Omental fat pad (tissue), 4 donors: Measurements from ENCODE around the gene ARHGAP1. TPM values are rescaled to one million over a fixed set of nuclear protein-coding genes. Genes with fewer than 3 reads are reported as not detected.
"Not testable (repeated sequence)": the region's sequence is repeated elsewhere in the genome, so short reads cannot be mapped to it uniquely, and the experiment has no call there.

ENCODE experiments used
- ATAC-seq: fragments of 150-250 bp; one replicate; pipeline ENCODE4 v1.9.1; 2016; ENCODE audit warnings: mild to moderate bottlenecking, moderate library complexity; ENCODE audit not compliant: low FRiP score
- DNase-seq: peaks from one replicate; pipeline ENCODE4 v3.0.0-alpha.2; 2019; ENCODE audit warnings: low spot score
- total RNA-seq, 4 donors: library from RNA; depleted of rRNA; stranded (reverse); fragments of >200 nt; gene quantifications; one replicate each; pipeline ENCODE4 v1.1.0, GENCODE V29; 2016
- TF ChIP-seq, protein P1 (sequence below), 3 donors: fragments of 450-650 bp; IDR thresholded peaks; one replicate each; pipeline ENCODE4 v1.5.1; 2016 to 2017; ENCODE audit warnings: antibody characterized with exemption in 3 of 3, mild to moderate bottlenecking in 3 of 3, moderate library complexity in 2 of 3

ARHGAP1 gene
- total RNA-seq, 4 donors from 2014 or later: 34.6 to 69.2 (median 42.6) TPM

DNA sequence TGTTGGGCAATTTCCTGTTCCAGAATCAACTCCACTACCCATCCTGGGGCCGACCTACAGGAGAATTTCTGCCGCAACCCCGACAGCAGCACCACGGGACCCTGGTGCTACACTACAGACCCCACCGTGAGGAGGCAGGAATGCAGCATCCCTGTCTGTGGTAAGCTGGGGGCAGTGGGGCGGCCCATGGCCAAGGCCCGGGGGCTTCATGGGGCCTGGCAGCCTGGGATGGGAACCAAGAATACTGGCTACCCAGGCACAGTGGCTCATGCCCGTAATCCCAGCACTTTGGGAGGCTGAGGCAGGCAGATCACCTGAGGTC lies 22.9 kb upstream of the ARHGAP1 start:
- ATAC-seq: no peak
- DNase-seq: no peak
- TF ChIP-seq, protein P1, sequence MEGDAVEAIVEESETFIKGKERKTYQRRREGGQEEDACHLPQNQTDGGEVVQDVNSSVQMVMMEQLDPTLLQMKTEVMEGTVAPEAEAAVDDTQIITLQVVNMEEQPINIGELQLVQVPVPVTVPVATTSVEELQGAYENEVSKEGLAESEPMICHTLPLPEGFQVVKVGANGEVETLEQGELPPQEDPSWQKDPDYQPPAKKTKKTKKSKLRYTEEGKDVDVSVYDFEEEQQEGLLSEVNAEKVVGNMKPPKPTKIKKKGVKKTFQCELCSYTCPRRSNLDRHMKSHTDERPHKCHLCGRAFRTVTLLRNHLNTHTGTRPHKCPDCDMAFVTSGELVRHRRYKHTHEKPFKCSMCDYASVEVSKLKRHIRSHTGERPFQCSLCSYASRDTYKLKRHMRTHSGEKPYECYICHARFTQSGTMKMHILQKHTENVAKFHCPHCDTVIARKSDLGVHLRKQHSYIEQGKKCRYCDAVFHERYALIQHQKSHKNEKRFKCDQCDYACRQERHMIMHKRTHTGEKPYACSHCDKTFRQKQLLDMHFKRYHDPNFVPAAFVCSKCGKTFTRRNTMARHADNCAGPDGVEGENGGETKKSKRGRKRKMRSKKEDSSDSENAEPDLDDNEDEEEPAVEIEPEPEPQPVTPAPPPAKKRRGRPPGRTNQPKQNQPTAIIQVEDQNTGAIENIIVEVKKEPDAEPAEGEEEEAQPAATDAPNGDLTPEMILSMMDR (IDR thresholded peaks at IDR 0.05): no peak

DNA sequence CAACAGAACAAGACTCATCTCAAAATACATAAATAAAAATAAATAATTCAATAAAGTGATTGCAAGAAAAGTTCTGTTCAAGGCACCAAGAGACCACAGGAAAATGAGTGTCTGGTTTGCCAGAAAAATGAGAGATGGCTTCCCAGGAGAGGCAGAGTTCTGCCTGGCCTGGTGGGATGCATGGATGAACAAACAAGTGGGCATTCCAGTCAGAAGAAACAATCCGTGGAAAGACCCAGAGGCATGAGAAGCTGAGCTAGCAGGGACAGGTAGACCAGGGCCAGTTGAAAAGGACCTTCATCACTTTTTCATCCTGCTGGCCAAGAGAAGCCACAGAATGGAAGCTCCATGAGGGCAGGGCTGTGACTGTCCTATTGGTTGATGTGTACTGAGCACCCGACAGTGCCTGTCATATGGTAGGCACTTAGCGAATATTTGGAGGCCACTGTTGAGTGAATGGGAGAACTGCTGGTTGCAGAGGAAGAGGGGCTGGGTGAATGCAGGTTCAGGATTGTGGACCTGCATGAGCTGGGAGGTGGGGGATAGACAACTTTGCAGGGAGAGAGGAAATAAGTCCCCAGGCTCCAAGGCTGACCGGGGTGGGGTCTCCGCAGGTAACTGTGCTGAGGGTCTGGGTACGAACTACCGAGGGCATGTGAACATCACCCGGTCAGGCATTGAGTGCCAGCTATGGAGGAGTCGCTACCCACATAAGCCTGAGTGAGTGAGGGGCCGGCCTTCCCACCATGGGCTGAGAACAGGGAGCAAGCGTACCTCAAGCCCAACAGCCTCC lies 22.3 kb upstream of the ARHGAP1 start:
- TF ChIP-seq, protein P1 (IDR thresholded peaks at IDR 0.05): no peak
- ATAC-seq (no peak), DNase-seq (no peak)

DNA sequence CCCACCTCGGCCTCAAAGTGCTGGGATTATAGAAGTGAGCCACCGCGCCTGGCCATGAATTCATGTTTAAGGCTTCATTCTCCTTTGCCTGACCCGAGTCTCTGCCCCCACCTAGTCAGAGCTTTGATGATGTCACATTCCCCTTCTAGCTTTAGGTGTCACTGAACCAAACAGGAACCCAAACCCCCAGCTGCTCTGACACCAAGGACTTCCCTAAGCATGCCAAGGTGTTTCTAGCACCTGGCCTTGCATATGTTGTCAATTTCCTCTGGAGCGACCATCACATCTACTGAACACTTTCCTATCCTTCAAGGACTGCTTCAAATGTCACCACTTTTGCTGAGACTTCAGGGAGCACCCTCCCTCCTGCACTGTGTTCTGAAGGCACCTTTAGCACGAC lies 20.9 kb upstream of the ARHGAP1 start:
- ATAC-seq: no peak

DNA sequence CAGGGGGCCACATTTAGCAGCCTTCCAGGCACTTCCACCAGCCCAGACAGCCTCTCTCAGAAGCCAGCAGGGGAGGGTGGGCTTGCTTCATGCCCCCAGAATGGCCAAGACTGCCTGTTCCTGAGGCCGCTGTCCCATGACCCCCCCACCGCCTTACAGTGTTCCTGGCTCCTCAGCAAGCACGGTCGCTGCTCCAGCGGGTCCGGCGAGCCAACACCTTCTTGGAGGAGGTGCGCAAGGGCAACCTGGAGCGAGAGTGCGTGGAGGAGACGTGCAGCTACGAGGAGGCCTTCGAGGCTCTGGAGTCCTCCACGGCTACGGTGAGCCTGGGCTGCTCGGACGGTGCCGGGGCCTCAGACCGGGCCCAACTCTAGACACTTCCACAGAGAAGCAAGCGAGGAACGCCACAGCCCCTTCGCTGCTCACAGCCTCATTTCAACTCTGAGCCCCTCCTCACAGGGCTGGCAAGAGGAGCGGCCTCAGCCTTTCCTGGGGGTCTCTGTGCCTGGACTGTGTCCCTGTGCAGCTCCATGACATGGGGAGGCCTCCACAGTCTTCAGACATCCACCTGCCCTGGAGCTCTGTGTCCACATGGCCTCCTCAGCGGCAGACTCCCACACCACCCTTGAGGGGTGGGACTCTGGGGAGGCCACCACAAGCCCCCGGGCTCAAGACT lies 19.3 kb upstream of the ARHGAP1 start:
- TF ChIP-seq, protein P1 (IDR thresholded peaks at IDR 0.05): no peak
- DNase-seq: no peak
- ATAC-seq: no peak

More for the DNA sequence above, 20.9 kb upstream of the ARHGAP1 start:
- TF ChIP-seq, protein P1 (IDR thresholded peaks at IDR 0.05): no peak
- DNase-seq: no peak

DNA sequence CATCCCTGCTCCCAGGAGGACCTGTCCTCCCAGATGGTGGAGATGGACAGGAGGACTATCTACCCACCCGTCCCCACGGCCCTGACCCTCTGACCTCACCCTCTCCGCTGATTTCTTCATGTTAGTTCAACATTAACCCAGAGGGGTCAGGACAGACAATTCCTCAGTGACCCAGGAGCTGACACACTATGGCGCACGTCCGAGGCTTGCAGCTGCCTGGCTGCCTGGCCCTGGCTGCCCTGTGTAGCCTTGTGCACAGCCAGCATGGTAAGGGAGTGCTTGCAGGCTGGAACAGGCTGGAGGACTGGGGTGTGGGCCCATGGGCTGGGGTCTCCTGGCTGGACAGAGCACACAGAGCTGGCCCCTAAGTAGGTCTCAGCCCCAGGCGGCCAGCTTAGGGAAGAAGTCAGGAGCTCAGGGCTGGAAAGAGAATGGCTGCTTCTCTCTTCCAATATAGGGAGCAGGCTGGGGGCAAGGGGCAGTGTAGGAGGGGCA lies 18.7 kb upstream of the ARHGAP1 start, which contains the start of gene F2:
Gene F2, plus strand, starts transcription at position 166 of the 495 bp plus-strand sequence. Its CDS starts 23 bp downstream, at position 189.
- ATAC-seq: no peak
- TF ChIP-seq, protein P1 (IDR thresholded peaks at IDR 0.05): no peak
- DNase-seq: no peak

DNA sequence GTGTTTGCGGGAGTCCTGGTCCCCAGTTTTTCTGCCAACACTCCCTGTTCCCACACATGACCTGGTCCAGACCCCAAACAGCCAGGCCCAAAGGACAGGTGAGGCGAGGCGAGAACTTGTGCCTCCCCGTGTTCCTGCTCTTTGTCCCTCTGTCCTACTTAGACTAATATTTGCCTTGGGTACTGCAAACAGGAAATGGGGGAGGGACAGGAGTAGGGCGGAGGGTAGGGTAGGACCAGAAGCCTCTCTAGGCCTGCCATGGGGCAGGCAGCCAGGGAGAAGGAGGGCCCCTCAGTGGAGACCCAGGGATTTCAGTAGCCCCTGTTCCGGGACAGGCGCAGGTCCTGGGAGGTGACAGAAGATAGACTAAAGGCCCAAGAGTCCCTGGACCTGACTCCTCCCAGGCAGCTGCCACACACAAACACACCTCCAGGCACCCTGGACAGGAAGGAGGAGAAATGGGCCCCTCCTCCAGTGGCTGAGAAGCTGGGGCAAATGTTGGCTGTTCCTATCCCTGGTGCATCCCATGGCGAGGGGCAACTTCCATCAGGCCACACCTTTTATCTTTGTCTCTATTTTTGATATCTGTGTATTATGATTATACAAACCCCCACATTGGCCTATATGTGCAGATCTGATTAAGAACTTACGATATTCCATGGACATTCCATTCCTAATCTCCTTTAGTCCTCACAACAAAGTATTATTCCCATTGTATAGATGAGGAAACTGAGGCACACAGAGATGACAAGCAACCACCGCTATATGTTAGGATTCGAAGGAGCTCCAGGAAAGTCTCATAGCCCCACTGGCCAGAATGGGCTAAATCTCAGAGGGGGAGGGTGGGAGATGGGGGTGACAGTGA lies 18.0 kb upstream of the ARHGAP1 start:
- ATAC-seq: no peak
- no peak for DNase-seq
- TF ChIP-seq, protein P1 (IDR thresholded peaks at IDR 0.05): no peak

DNA sequence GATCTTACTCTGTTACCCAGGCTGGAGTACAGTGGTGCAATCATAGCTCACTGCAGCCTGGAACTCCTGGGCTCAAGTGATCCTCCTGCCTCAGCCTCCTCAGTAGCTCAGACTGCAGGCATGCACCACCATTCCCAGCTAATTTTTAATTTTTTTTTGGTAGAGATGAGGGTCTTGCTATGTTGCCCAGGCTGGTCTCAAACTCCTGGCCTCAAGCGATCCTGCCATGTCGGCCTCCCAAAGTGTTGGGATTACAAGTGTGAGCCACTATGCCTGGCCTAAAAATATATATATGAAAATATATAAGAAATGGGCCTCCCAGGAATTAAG lies 17.4 kb upstream of the ARHGAP1 start:
- not testable (repeated sequence) for DNase-seq, ATAC-seq
